HCT116 (cell line): Measurements from ENCODE around the gene SENP3. TPM values are rescaled to one million over a fixed set of nuclear protein-coding genes. Genes with fewer than 3 reads are reported as not detected.

Experiments used
- ATAC-seq: fragments of 200-7000 bp; cut with Tn5 transposase; 2 replicates; pipeline ENCODE4 v1.9.1; 2020; ENCODE audit warnings: mild to moderate bottlenecking, moderate library complexity
- BruUV-seq: library from RNA; stranded (reverse); fragments of 400-500 nt; replicated peaks from 2 replicates; lab custom pipeline; 2021; lab: Mats Ljungman, UMichigan
- CTCF ChIA-PET: fragments of 300-600 bp; sonication (Branson Sonifier 250); formaldehyde crosslinking; loops from one replicate; lab custom pipeline; 2021; ENCODE audit warnings: antibody characterized with exemption; lab: Charles Lee
- POLR2A ChIA-PET: fragments of 300-600, 350-600 bp; sonication (Branson Sonifier 250); formaldehyde crosslinking; loops from one replicate; lab custom pipeline; 2021; ENCODE audit warnings: antibody characterized with exemption; lab: Charles Lee
- RAD21 ChIA-PET, 2 experiments: fragments of 300-600 bp; sonication (Branson Sonifier 250); formaldehyde crosslinking; loops; one replicate each; lab custom pipeline; 2023; ENCODE audit warnings: low total read pairs in 2 of 2; ENCODE audit not compliant: uncharacterized antibody in 2 of 2, unreplicated experiment in 2 of 2, low non-redundant PET in 1 of 2; lab: Charles Lee
- DNase-seq: peaks from one replicate; pipeline ENCODE4 v3.0.0-alpha.2; 2010; ENCODE audit warnings: low read depth, low spot score
- H2AFZ ChIP-seq: fragments of 200-600 bp; shearing (Covaris generic), sonication (generic); 2 replicates; pipeline ENCODE4 v1.6.1; 2017; ENCODE audit warnings: low read depth, mixed run types, mixed read lengths, antibody characterized with exemption, low read length; ENCODE audit not compliant: poor library complexity, severe bottlenecking
- H3K27ac ChIP-seq: 2 replicates; pipeline ENCODE4 v1.5.1; 2012; ENCODE audit warnings: low read depth, low read length
- H3K27me3 ChIP-seq: fragments of 200-600 bp; sonication (generic); 2 replicates; pipeline ENCODE4 v1.6.1; 2016; ENCODE audit warnings: mixed run types, low read length, mixed read lengths; ENCODE audit not compliant: insufficient read depth
- H3K36me3 ChIP-seq, 2 experiments: fragments of 200-500 bp in 1 of 2; fragments of 200-600 bp in 1 of 2; sonication (Bioruptor generic) in 1 of 2; sonication (generic) in 1 of 2; 2 replicates each; pipeline versions ENCODE4 v1.5.1 to v1.6.1; 2014 to 2016; ENCODE audit warnings: low read length in 2 of 2, inconsistent platforms in 1 of 2, mixed read lengths in 1 of 2, mixed run types in 1 of 2; ENCODE audit not compliant: insufficient read depth in 2 of 2, control insufficient read depth in 1 of 2
- H3K4me1 ChIP-seq, 2 experiments: fragments of 200-600 bp in 1 of 2; sonication (generic) in 1 of 2; 2 replicates each; pipeline versions ENCODE4 v1.5.1 to v1.6.1; 2012 to 2017; ENCODE audit warnings: low read length in 2 of 2, inconsistent platforms in 1 of 2, mild to moderate bottlenecking in 1 of 2, mixed read lengths in 1 of 2, mixed run types in 1 of 2, moderate library complexity in 1 of 2; ENCODE audit not compliant: insufficient read depth in 2 of 2, control insufficient read depth in 1 of 2
- H3K4me2 ChIP-seq: fragments of 200-600 bp; sonication (generic); 2 replicates; pipeline ENCODE4 v1.6.1; 2017; ENCODE audit warnings: mixed run types, low read length, mixed read lengths
- H3K4me3 ChIP-seq, 2 experiments: fragments of 200-600 bp in 1 of 2; sonication (generic) in 1 of 2; replicated peaks in 1 of 2; 2 replicates each; pipeline ENCODE4 v1.5.1; 2011 to 2016; ENCODE audit warnings: low read length in 2 of 2, control low read depth in 1 of 2, low read depth in 1 of 2, mild to moderate bottlenecking in 1 of 2, mixed read lengths in 1 of 2, mixed run types in 1 of 2
- H3K79me2 ChIP-seq: fragments of 200-600 bp; sonication (generic); 2 replicates; pipeline ENCODE4 v1.6.1; 2017; ENCODE audit warnings: mild to moderate bottlenecking, mixed run types, low read length, moderate library complexity, mixed read lengths; ENCODE audit not compliant: insufficient read depth
- H3K9ac ChIP-seq: fragments of 200-600 bp; sonication (generic); 2 replicates; pipeline ENCODE4 v1.6.1; 2016; ENCODE audit warnings: low read length, mixed read lengths
- H3K9me2 ChIP-seq: fragments of 200-600 bp; sonication (generic), shearing (Covaris generic); 2 replicates; pipeline ENCODE4 v1.6.1; 2017; ENCODE audit warnings: mixed run types, mild to moderate bottlenecking, moderate library complexity; ENCODE audit not compliant: insufficient read depth
- H3K9me3 ChIP-seq, 2 experiments: fragments of 200-500 bp in 1 of 2; fragments of 200-600 bp in 1 of 2; sonication (Bioruptor generic) in 1 of 2; sonication (generic) in 1 of 2; 2 replicates each; pipeline ENCODE4 v1.6.1; 2014 to 2017; ENCODE audit warnings: low read length in 2 of 2, mixed read lengths in 2 of 2, inconsistent platforms in 1 of 2, low read depth in 1 of 2, mild to moderate bottlenecking in 1 of 2, mixed run types in 1 of 2, moderate library complexity in 1 of 2; ENCODE audit not compliant: control insufficient read depth in 1 of 2, insufficient read depth in 1 of 2
- H4K20me1 ChIP-seq: fragments of 200-600 bp; sonication (generic), shearing (Covaris generic); 2 replicates; pipeline ENCODE4 v1.6.1; 2017; ENCODE audit warnings: mixed run types, mild to moderate bottlenecking, moderate library complexity; ENCODE audit not compliant: insufficient read depth
- CTCF ChIP-seq, 3 experiments: fragments of 200-600 bp in 1 of 3; sonication (generic) in 1 of 3; IDR thresholded peaks in 2 of 3; conservative IDR thresholded peaks in 1 of 3; 2 replicates each; pipeline ENCODE4 v1.5.1; 2012 to 2017; ENCODE audit warnings: low read depth in 2 of 3, low read length in 2 of 3, antibody characterized with exemption in 1 of 3, borderline replicate concordance in 1 of 3, control low read depth in 1 of 3, mild to moderate bottlenecking in 1 of 3, mixed read lengths in 1 of 3, mixed run types in 1 of 3, moderate library complexity in 1 of 3; ENCODE audit not compliant: insufficient read depth in 1 of 3
- ELF1 ChIP-seq: IDR thresholded peaks from 2 replicates; pipeline ENCODE4 v1.6.1; 2012; ENCODE audit warnings: low read depth, borderline replicate concordance
- EZH2 ChIP-seq: fragments of 200-600 bp; sonication (generic); IDR thresholded peaks from 2 replicates; pipeline ENCODE4 v1.6.1; 2017; ENCODE audit warnings: antibody characterized with exemption, mixed run types
- EZH2phosphoT487 ChIP-seq: fragments of 200-600 bp; IDR thresholded peaks from 2 replicates; pipeline ENCODE4 v1.6.1; 2018; ENCODE audit warnings: antibody characterized with exemption, borderline replicate concordance
- FOSL1 ChIP-seq: IDR thresholded peaks from 2 replicates; pipeline ENCODE4 v1.6.1; 2012; ENCODE audit warnings: low read depth
- JUND ChIP-seq: IDR thresholded peaks from 2 replicates; pipeline ENCODE4 v1.6.1; 2012
- POLR2A ChIP-seq: IDR thresholded peaks from 2 replicates; pipeline ENCODE4 v1.7.0; 2011; ENCODE audit warnings: borderline replicate concordance; ENCODE audit not compliant: insufficient read depth, insufficient read length; ENCODE audit errors: extremely low read depth
- POLR2AphosphoS5 ChIP-seq: IDR thresholded peaks from 2 replicates; pipeline ENCODE4 v1.6.1; 2011; ENCODE audit warnings: mild to moderate bottlenecking, low read depth, low read length, moderate library complexity
- RAD21 ChIP-seq: IDR thresholded peaks from 2 replicates; pipeline ENCODE4 v1.6.1; 2012; ENCODE audit warnings: low read depth, mild to moderate bottlenecking
- SIN3A ChIP-seq: IDR thresholded peaks from 2 replicates; pipeline ENCODE4 v1.6.1; 2012; ENCODE audit warnings: low read depth
- SP1 ChIP-seq: IDR thresholded peaks from 2 replicates; pipeline ENCODE4 v1.6.1; 2012; ENCODE audit warnings: low read depth
- YY1 ChIP-seq: IDR thresholded peaks from 2 replicates; pipeline ENCODE4 v1.6.1; 2011; ENCODE audit warnings: low read length, low read depth, moderate library complexity, mild to moderate bottlenecking; ENCODE audit not compliant: insufficient replicate concordance; ENCODE audit errors: extremely low read depth
- intact Hi-C: fragments of 100-400 bp; cut with micrococcal nuclease; formaldehyde crosslinking; loops from 2 replicates; pipeline ENCODE4 v1.10.0; 2022
- total RNA-seq: library from RNA; stranded (reverse); gene quantifications from one replicate; pipeline ENCODE4 v1.2.1, GENCODE V29; 2021; ENCODE audit not compliant: unreplicated experiment
- TF ChIP-seq, protein P1 (sequence below): IDR thresholded peaks from 2 replicates; pipeline ENCODE4 v1.6.1; 2012; ENCODE audit warnings: low read depth
- TF ChIP-seq, protein P2 (sequence below): IDR thresholded peaks from 2 replicates; pipeline ENCODE4 v1.6.1; 2012

SENP3 gene
- total RNA-seq, 1 experiment from 2014 or later = 73.8 TPM

- peaks cover 2 to 33% of the 10 kb centered on the region in 2 experiments; a peak in 3 of 4 replicates for H3K4me1 ChIP-seq
- no peak for ATAC-seq
- H3K27ac ChIP-seq = no peak overlapping the region; the same call in 1 of the 2 replicates
- peaks cover 32 to 41% of the 10 kb centered on the region in 2 experiments; a peak in 3 of 4 replicates for H3K36me3 ChIP-seq
- H3K4me2 ChIP-seq = no peak overlapping the region
- TF ChIP-seq, protein P1, sequence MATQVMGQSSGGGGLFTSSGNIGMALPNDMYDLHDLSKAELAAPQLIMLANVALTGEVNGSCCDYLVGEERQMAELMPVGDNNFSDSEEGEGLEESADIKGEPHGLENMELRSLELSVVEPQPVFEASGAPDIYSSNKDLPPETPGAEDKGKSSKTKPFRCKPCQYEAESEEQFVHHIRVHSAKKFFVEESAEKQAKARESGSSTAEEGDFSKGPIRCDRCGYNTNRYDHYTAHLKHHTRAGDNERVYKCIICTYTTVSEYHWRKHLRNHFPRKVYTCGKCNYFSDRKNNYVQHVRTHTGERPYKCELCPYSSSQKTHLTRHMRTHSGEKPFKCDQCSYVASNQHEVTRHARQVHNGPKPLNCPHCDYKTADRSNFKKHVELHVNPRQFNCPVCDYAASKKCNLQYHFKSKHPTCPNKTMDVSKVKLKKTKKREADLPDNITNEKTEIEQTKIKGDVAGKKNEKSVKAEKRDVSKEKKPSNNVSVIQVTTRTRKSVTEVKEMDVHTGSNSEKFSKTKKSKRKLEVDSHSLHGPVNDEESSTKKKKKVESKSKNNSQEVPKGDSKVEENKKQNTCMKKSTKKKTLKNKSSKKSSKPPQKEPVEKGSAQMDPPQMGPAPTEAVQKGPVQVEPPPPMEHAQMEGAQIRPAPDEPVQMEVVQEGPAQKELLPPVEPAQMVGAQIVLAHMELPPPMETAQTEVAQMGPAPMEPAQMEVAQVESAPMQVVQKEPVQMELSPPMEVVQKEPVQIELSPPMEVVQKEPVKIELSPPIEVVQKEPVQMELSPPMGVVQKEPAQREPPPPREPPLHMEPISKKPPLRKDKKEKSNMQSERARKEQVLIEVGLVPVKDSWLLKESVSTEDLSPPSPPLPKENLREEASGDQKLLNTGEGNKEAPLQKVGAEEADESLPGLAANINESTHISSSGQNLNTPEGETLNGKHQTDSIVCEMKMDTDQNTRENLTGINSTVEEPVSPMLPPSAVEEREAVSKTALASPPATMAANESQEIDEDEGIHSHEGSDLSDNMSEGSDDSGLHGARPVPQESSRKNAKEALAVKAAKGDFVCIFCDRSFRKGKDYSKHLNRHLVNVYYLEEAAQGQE = no peak
- TF ChIP-seq EZH2phosphoT487 (no peak), POLR2AphosphoS5 (no peak), SIN3A (no peak), SP1 (no peak), FOSL1 (no peak), JUND (no peak), RAD21 (no peak), YY1 (no peak), CTCF (IDR thresholded peaks at IDR 0.05 in 2 of 3, conservative IDR thresholded peaks at IDR 0.05 in 1 of 3; ENCODE audit: borderline replicate concordance in 1 of 3, insufficient read depth in 1 of 3, low read depth in 2 of 3, low read length in 2 of 3) (no peak), EZH2 (no peak), ELF1 (no peak), POLR2A (no peak)
- TF ChIP-seq, protein P2, sequence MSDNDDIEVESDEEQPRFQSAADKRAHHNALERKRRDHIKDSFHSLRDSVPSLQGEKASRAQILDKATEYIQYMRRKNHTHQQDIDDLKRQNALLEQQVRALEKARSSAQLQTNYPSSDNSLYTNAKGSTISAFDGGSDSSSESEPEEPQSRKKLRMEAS = no peak
- no peaks in the 10 kb centered on the region for H3K9me3 ChIP-seq
- BruUV-seq = no TSS peak
- H4K20me1 ChIP-seq = no peaks in the 10 kb centered on the region
- H2AFZ ChIP-seq = no peak overlapping the region
- no peaks in the 10 kb centered on the region for H3K9me2 ChIP-seq
- no peak for DNase-seq
- ChIA-PET RAD21 (no interaction called here), CTCF (no interaction called here), POLR2A (no interaction called here)
- H3K4me3 ChIP-seq = no peak overlapping the region
- no peak overlapping the region for H3K9ac ChIP-seq
- intact Hi-C loops = no loop called here
- peaks cover 27% of the 10 kb centered on the region for H3K79me2 ChIP-seq
- no peaks in the 10 kb centered on the region for H3K27me3 ChIP-seq
Observed at GRCh38 chr17:7589204-7589868, 27.6 kb downstream of the SENP3 start.
